GM12892 (cell line): ENCODE data around the gene ERBB4.
"Not testable (repeated sequence)": the region's sequence is repeated elsewhere in the genome, so short reads cannot be mapped to it uniquely, and the experiment has no call there.

Source experiments
- POLR2A ChIP-seq: IDR thresholded peaks from 2 replicates; pipeline ENCODE4 v1.6.1; 2011; ENCODE audit warnings: low read depth, low read length, control low read depth
- POLR2AphosphoS5 ChIP-seq: IDR thresholded peaks from 2 replicates; pipeline ENCODE4 v1.6.1; 2011; ENCODE audit warnings: low read depth, low read length, control low read depth
- TAF1 ChIP-seq: IDR thresholded peaks from 2 replicates; pipeline ENCODE4 v1.6.1; 2011; ENCODE audit warnings: low read depth, mild to moderate bottlenecking, control low read depth, low read length, borderline replicate concordance

- not testable (repeated sequence) for TF ChIP-seq POLR2A, TAF1, POLR2AphosphoS5
These were observed 347.2 kb downstream of the ERBB4 start for GRCh38 chr2:212191438-212191837.
